NT2/D1 (cell line): ENCODE results near the gene BEAN1.

Experiments used
- DNase-seq: peaks from one replicate; pipeline ENCODE4 v3.0.0-alpha.2; 2011; ENCODE audit warnings: low read depth, low spot score
- H3K27me3 ChIP-seq: 2 replicates; pipeline ENCODE4 v1.6.0; 2011; ENCODE audit warnings: mild to moderate bottlenecking; ENCODE audit not compliant: insufficient read length, insufficient read depth
- H3K36me3 ChIP-seq: 2 replicates; pipeline ENCODE4 v1.6.1; 2011; ENCODE audit warnings: mild to moderate bottlenecking, low read length, mixed read lengths; ENCODE audit not compliant: insufficient read depth, insufficient read length
- H3K4me1 ChIP-seq: 2 replicates; pipeline ENCODE4 v1.5.1; 2011; ENCODE audit not compliant: insufficient read depth, insufficient read length
- H3K4me3 ChIP-seq: 2 replicates; pipeline ENCODE4 v1.5.1; 2011; ENCODE audit warnings: low read depth; ENCODE audit not compliant: insufficient read length
- H3K9ac ChIP-seq: 2 replicates; pipeline ENCODE4 v1.6.0; 2011; ENCODE audit warnings: low read depth; ENCODE audit not compliant: insufficient read length
- H3K9me3 ChIP-seq: 2 replicates; pipeline ENCODE4 v1.5.1; 2011; ENCODE audit warnings: mild to moderate bottlenecking, low read length; ENCODE audit not compliant: insufficient read depth
- SUZ12 ChIP-seq: IDR thresholded peaks from 2 replicates; pipeline ENCODE4 v1.6.1; 2011; ENCODE audit not compliant: insufficient read length, insufficient read depth; ENCODE audit errors: extremely low read depth
- YY1 ChIP-seq: IDR thresholded peaks from 2 replicates; pipeline ENCODE4 v1.6.1; 2011; ENCODE audit not compliant: insufficient read length, insufficient read depth
- ZNF274 ChIP-seq: IDR thresholded peaks from 2 replicates; pipeline ENCODE4 v1.6.1; 2011; ENCODE audit warnings: mild to moderate bottlenecking, low read depth, low read length

BEAN1 gene

DNA sequence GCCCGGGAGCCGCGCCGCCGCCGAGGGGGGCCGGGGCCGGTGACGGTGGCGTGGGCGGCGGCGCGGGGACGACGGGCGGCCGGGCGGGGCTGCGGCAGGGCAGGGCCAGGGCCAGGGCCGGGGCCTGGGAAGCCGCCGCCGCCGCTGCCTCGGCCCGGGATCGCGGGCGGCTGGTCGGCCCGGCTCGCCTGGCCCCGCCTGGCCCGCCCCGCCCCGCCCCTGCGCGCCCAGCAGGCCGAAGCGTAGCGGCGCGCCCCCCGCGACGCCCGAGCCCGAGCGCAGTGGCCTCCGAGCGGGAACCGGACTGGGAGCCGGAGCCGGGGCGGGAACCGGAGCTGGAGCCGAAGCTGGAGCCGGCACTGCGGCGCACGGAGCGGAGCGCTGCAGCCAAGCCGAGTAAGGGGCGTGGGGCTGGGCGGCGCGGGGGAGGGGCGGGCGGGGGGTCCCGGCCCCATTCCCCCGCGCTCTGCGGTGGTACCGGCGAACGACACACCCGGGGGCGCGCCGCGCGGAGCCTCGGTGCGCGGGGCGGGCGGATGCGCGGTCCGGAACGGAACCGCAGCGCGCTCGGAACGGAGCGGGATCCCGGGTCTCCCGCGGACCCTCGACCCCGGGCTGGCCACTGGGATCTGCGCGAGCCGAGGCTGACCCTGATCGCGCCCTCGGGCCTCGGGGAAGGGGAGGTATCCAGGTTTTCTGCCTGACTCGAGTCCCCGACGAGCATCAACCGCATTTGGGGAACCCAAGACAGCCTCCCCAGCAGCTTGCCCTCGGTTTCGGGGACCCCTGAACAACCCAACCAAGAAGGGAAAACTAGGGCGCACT lies at the start of gene BEAN1:
Gene BEAN1, plus strand, starts transcription at position 260 of the 825 bp plus-strand sequence. CDS start 10,382 bp downstream, outside the sequence.
- H3K4me1 ChIP-seq, result peaks cover 19% of the 10 kb centered on the region
- peaks cover 71% of the 10 kb centered on the region for H3K27me3 ChIP-seq
- H3K36me3 ChIP-seq, result no peaks in the 10 kb centered on the region
- DNase-seq, result no peak
- H3K9ac ChIP-seq, result peak within 1 kb of the TSS; percentile 75
- H3K4me3 ChIP-seq, result peak within 1 kb of the TSS; percentile 49
- no peak for TF ChIP-seq YY1
- no peak for TF ChIP-seq SUZ12
- TF ChIP-seq ZNF274, result no peak
- no peaks in the 10 kb centered on the region for H3K9me3 ChIP-seq

DNA sequence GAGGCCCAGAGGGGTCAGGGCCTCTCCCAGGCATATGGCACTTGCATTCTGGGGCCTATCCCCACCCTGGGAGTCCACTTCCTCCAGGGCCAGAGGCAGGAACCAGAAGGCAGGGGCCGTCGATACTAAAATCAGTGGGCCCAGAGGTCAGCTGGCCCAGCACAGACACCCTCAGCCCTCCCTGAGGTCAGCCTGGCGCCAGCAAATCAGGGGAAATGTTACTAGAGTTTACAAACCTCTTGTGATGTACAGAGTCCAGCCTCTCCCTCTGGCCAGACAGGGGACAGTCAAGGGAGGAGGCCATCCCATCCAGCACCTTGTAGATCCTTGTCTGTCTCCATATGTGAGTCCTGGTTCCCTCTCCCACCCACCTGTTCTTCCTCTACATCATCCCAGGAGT lies 49.8 kb upstream of the BEAN1 start:
- H3K4me3 ChIP-seq, result no peak overlapping the region
- DNase-seq, result no peak
- H3K27me3 ChIP-seq, result no peaks in the 10 kb centered on the region
- H3K4me1 ChIP-seq, result peaks cover 16% of the 10 kb centered on the region
- H3K9ac ChIP-seq, result no peak overlapping the region
- H3K9me3 ChIP-seq, result no peaks in the 10 kb centered on the region
- no peaks in the 10 kb centered on the region for H3K36me3 ChIP-seq
- no peak for TF ChIP-seq SUZ12
- TF ChIP-seq ZNF274, result no peak
- TF ChIP-seq YY1, result no peak

- peaks cover 17% of the 10 kb centered on the region for H3K4me1 ChIP-seq
- H3K9me3 ChIP-seq, result no peaks in the 10 kb centered on the region
Observed at GRCh38 chr16:66378741-66379570, 48.1 kb upstream of the BEAN1 start.

GRCh38 chr16:66379571-66379941 lies 47.5 kb upstream of the BEAN1 start:
- no peak overlapping the region for H3K4me3 ChIP-seq
- H3K9me3 ChIP-seq, result no peaks in the 10 kb centered on the region
- no peak overlapping the region for H3K9ac ChIP-seq
- peaks cover 14% of the 10 kb centered on the region for H3K4me1 ChIP-seq
- H3K36me3 ChIP-seq, result no peaks in the 10 kb centered on the region
- no peaks in the 10 kb centered on the region for H3K27me3 ChIP-seq
- no peak for DNase-seq
- TF ChIP-seq ZNF274 (no peak), SUZ12 (no peak), YY1 (no peak)

More at GRCh38 chr16:66378741-66379570, 48.1 kb upstream of the BEAN1 start:
- TF ChIP-seq YY1 (no peak), SUZ12 (no peak), ZNF274 (no peak)
- Histone ChIP-seq H3K27me3 (no peaks in the 10 kb centered on the region), H3K36me3 (no peaks in the 10 kb centered on the region), H3K9ac (no peak overlapping the region), H3K4me3 (no peak overlapping the region)
- DNase-seq, result no peak

- Histone ChIP-seq H3K9ac (no peak overlapping the region), H3K4me3 (no peak overlapping the region), H3K36me3 (no peaks in the 10 kb centered on the region), H3K9me3 (no peaks in the 10 kb centered on the region), H3K27me3 (no peaks in the 10 kb centered on the region), H3K4me1 (peaks cover 14% of the 10 kb centered on the region)
- no peak for DNase-seq
- no peak for TF ChIP-seq YY1
- no peak for TF ChIP-seq ZNF274
- no peak for TF ChIP-seq SUZ12
Observed at GRCh38 chr16:66380421-66380820, 46.7 kb upstream of the BEAN1 start.

DNA sequence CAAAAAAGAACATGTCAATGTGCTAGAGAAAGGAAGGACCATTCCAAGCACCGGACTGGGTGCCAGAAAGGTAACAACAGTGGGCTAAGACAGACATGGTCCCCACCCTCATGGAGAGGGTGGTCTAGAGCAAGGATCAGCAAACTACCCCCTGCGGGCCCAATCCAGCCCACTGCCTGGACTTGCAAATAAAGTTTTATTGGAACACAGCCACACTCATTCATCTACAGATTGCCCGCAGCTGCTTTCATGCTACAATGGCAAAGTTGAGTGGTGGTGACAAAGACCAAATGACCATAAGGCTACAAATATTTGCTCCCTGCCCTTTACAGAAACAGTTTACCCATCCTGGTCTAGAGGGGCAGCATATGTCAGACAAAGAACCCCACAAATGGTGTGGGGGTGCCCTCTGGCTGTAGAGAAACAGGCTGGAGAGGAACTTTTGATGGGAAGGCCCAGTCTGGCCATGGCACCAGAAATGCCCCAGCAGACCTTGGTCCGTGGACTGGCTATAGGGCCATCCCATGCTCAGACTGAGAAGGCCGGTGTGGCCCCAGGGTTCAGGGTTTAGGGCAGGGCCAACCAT lies 45.4 kb upstream of the BEAN1 start:
- no peaks in the 10 kb centered on the region for H3K36me3 ChIP-seq
- DNase-seq, result no peak
- H3K9ac ChIP-seq, result no peak overlapping the region
- no peaks in the 10 kb centered on the region for H3K27me3 ChIP-seq
- H3K4me1 ChIP-seq, result peaks cover 11% of the 10 kb centered on the region
- no peaks in the 10 kb centered on the region for H3K9me3 ChIP-seq
- TF ChIP-seq YY1 (no peak), ZNF274 (no peak), SUZ12 (no peak)
- H3K4me3 ChIP-seq, result no peak overlapping the region
